DOHH2 (cell line): ENCODE results near the gene ELAPOR2.

Experiments used
- EZH2phosphoT487 ChIP-seq: fragments of 200-600 bp; sonication (generic); IDR thresholded peaks from 2 replicates; pipeline ENCODE4 v1.6.1; 2017; ENCODE audit warnings: borderline replicate concordance, mild to moderate bottlenecking, antibody characterized with exemption, low read length, moderate library complexity, mixed read lengths
- TF ChIP-seq, protein P1 (sequence below): fragments of 200-600 bp; sonication (generic); IDR thresholded peaks from one replicate; pipeline ENCODE4 v1.5.1; 2014; ENCODE audit warnings: antibody characterized with exemption, mild to moderate bottlenecking, low read depth, low read length; ENCODE audit not compliant: poor library complexity, severe bottlenecking

DNA sequence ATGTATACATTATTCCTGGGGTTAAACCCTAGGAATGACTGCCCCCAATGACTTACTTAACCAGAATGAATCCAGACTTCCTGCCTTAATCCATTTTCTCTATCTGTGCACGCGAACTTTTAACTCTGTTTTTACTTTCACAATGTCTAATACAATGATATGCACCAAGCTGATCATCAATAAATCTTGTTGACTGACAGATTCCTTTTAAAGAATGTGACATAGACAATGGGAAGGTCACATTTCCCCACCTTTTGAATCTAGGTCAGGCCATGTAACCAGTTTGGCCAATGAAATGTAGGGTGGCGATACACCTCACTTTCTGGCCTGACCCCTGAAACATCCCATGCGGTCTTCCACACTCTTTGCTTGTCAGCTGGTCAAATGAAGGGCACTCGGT lies 23.2 kb upstream of the ELAPOR2 start:
- TF ChIP-seq, protein P1, sequence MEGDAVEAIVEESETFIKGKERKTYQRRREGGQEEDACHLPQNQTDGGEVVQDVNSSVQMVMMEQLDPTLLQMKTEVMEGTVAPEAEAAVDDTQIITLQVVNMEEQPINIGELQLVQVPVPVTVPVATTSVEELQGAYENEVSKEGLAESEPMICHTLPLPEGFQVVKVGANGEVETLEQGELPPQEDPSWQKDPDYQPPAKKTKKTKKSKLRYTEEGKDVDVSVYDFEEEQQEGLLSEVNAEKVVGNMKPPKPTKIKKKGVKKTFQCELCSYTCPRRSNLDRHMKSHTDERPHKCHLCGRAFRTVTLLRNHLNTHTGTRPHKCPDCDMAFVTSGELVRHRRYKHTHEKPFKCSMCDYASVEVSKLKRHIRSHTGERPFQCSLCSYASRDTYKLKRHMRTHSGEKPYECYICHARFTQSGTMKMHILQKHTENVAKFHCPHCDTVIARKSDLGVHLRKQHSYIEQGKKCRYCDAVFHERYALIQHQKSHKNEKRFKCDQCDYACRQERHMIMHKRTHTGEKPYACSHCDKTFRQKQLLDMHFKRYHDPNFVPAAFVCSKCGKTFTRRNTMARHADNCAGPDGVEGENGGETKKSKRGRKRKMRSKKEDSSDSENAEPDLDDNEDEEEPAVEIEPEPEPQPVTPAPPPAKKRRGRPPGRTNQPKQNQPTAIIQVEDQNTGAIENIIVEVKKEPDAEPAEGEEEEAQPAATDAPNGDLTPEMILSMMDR = no peak
- TF ChIP-seq EZH2phosphoT487 = no peak
